ENCODE data around the gene KRTAP5-2.

GRCh38 chr11:1570531-1570895 lies 27.6 kb downstream of the KRTAP5-2 start:
- TF ChIP-seq, protein P1, sequence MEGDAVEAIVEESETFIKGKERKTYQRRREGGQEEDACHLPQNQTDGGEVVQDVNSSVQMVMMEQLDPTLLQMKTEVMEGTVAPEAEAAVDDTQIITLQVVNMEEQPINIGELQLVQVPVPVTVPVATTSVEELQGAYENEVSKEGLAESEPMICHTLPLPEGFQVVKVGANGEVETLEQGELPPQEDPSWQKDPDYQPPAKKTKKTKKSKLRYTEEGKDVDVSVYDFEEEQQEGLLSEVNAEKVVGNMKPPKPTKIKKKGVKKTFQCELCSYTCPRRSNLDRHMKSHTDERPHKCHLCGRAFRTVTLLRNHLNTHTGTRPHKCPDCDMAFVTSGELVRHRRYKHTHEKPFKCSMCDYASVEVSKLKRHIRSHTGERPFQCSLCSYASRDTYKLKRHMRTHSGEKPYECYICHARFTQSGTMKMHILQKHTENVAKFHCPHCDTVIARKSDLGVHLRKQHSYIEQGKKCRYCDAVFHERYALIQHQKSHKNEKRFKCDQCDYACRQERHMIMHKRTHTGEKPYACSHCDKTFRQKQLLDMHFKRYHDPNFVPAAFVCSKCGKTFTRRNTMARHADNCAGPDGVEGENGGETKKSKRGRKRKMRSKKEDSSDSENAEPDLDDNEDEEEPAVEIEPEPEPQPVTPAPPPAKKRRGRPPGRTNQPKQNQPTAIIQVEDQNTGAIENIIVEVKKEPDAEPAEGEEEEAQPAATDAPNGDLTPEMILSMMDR (IDR thresholded peaks at IDR 0.05) = no peak
- TF ChIP-seq POLR2A (IDR thresholded peaks at IDR 0.05) = no peak

Data from suprapubic skin (tissue), 3 donors.